Endothelial cell of umbilical vein (primary cell): Measurements from ENCODE around the gene OLFML2B. TPM values are rescaled to one million over a fixed set of nuclear protein-coding genes. Genes with fewer than 3 reads are reported as not detected.

ENCODE experiments used
- BruUV-seq: library from RNA; stranded (reverse); fragments of 400-500 nt; replicated peaks from 2 replicates; lab custom pipeline; 2021; lab: Mats Ljungman, UMichigan
- CTCF ChIA-PET: fragments of 300-600, 350-600 bp; sonication (Branson Sonifier 250); formaldehyde crosslinking; loops from one replicate; lab custom pipeline; 2021; ENCODE audit warnings: antibody characterized with exemption, inconsistent platforms; lab: Charles Lee
- POLR2A ChIA-PET: fragments of 300-600, 350-600 bp; sonication (Branson Sonifier 250); formaldehyde crosslinking; loops from one replicate; lab custom pipeline; 2021; ENCODE audit warnings: antibody characterized with exemption, inconsistent platforms; lab: Charles Lee
- DNase-seq: peaks from one replicate; pipeline ENCODE4 v3.0.0-alpha.2; 2011; ENCODE audit warnings: low read depth, low spot score
- FAIRE-seq: peaks from 2 replicates; lab custom pipeline; 2011; peaks lifted over from hg19 to GRCh38; lab: Jason Lieb, UNC
- H2AFZ ChIP-seq: 2 replicates; pipeline ENCODE4 v1.6.0; 2012; ENCODE audit warnings: low read depth, low read length, control low read depth, inconsistent platforms
- H3K27ac ChIP-seq: 2 replicates; pipeline ENCODE4 v1.5.1; 2011; ENCODE audit warnings: low read depth, mild to moderate bottlenecking, control low read depth, low read length, moderate library complexity; ENCODE audit not compliant: insufficient read depth
- H3K27me3 ChIP-seq, 2 experiments: 2 replicates each; pipeline versions ENCODE4 v1.6.0 to v1.6.1; 2011; ENCODE audit warnings: low read length in 2 of 2, mixed read lengths in 1 of 2; ENCODE audit not compliant: control insufficient read depth in 2 of 2, insufficient read depth in 2 of 2
- H3K36me3 ChIP-seq, 2 experiments: 2 replicates in 1 of 2; 3 replicates in 1 of 2; pipeline ENCODE4 v1.5.1; 2011; ENCODE audit warnings: low read length in 2 of 2, mild to moderate bottlenecking in 1 of 2, moderate library complexity in 1 of 2; ENCODE audit not compliant: control insufficient read depth in 2 of 2, insufficient read depth in 2 of 2; ENCODE audit errors: extremely low read depth in 1 of 2
- H3K4me1 ChIP-seq: 3 replicates; pipeline ENCODE4 v1.5.1; 2011; ENCODE audit warnings: mild to moderate bottlenecking, low read length; ENCODE audit not compliant: control insufficient read depth, insufficient read depth; ENCODE audit errors: extremely low read depth
- H3K4me2 ChIP-seq: 2 replicates; pipeline ENCODE4 v1.6.1; 2011; ENCODE audit warnings: low read length, control low read depth, mixed read lengths; ENCODE audit not compliant: insufficient read depth
- H3K4me3 ChIP-seq, 3 experiments: fragments of 200-600 bp in 1 of 3; sonication (generic), shearing (Covaris generic) in 1 of 3; replicated peaks in 1 of 3; 2 replicates each; pipeline ENCODE4 v1.5.1; 2011 to 2016; ENCODE audit warnings: control low read depth in 3 of 3, low read length in 3 of 3, mild to moderate bottlenecking in 2 of 3, inconsistent platforms in 1 of 3, low read depth in 1 of 3, moderate library complexity in 1 of 3; ENCODE audit not compliant: insufficient read depth in 1 of 3
- H3K79me2 ChIP-seq: 2 replicates; pipeline ENCODE4 v1.6.0; 2012; ENCODE audit warnings: low read length, inconsistent platforms; ENCODE audit not compliant: control insufficient read depth, insufficient read depth
- H3K9ac ChIP-seq: replicated peaks from 2 replicates; pipeline ENCODE3; 2011; ENCODE audit warnings: low read length, control low read depth; ENCODE audit not compliant: insufficient read depth; ENCODE audit errors: extremely low read depth
- H3K9me1 ChIP-seq: replicated peaks from 3 replicates; pipeline ENCODE4 v1.6.0; 2011; ENCODE audit warnings: mild to moderate bottlenecking, low read length; ENCODE audit not compliant: control insufficient read depth, insufficient read depth; ENCODE audit errors: extremely low read depth
- H3K9me3 ChIP-seq: replicated peaks from 2 replicates; pipeline ENCODE4 v1.5.1; 2012; ENCODE audit warnings: low read length, inconsistent platforms; ENCODE audit not compliant: control insufficient read depth, insufficient read depth
- H4K20me1 ChIP-seq: replicated peaks from 2 replicates; pipeline ENCODE3; 2011; ENCODE audit warnings: mild to moderate bottlenecking, low read length; ENCODE audit not compliant: control insufficient read depth, insufficient read depth; ENCODE audit errors: extremely low read depth
- CTCF ChIP-seq, 2 donors: IDR thresholded peaks; 1 replicate in 1 of 2; 2 replicates in 1 of 2; pipeline ENCODE4 v1.5.1; 2011; ENCODE audit warnings: low read length in 2 of 2, mild to moderate bottlenecking in 2 of 2, moderate library complexity in 2 of 2, control low read depth in 1 of 2, inconsistent platforms in 1 of 2, low read depth in 1 of 2; ENCODE audit not compliant: insufficient read depth in 1 of 2; ENCODE audit errors: extremely low read depth in 1 of 2
- EZH2 ChIP-seq: IDR thresholded peaks from 2 replicates; pipeline ENCODE4 v1.6.1; 2012; ENCODE audit warnings: borderline replicate concordance, low read depth, mild to moderate bottlenecking, moderate library complexity, low read length, inconsistent platforms; ENCODE audit not compliant: severe bottlenecking
- FOS ChIP-seq: IDR thresholded peaks from 2 replicates; pipeline ENCODE4 v1.6.1; 2011; ENCODE audit warnings: mild to moderate bottlenecking, low read length, moderate library complexity, borderline replicate concordance; ENCODE audit not compliant: insufficient read depth
- GATA2 ChIP-seq: IDR thresholded peaks from 2 replicates; pipeline ENCODE4 v1.7.0; 2011; ENCODE audit warnings: low read depth, mild to moderate bottlenecking, moderate library complexity, mixed read lengths, low read length; ENCODE audit not compliant: insufficient read length, insufficient read depth
- JUN ChIP-seq: IDR thresholded peaks from 2 replicates; pipeline ENCODE4 v1.6.1; 2011; ENCODE audit warnings: borderline replicate concordance, low read depth; ENCODE audit not compliant: insufficient read length, insufficient read depth
- MYC ChIP-seq: IDR thresholded peaks from one replicate; pipeline ENCODE4 v1.6.1; 2011; ENCODE audit warnings: mild to moderate bottlenecking, low read depth, low read length
- POLR2A ChIP-seq: IDR thresholded peaks from 2 replicates; pipeline ENCODE4 v1.6.1; 2012; ENCODE audit warnings: low read depth, mild to moderate bottlenecking, control low read depth, low read length
- POLR2AphosphoS5 ChIP-seq: IDR thresholded peaks from 2 replicates; pipeline ENCODE4 v1.6.1; 2012; ENCODE audit warnings: low read depth, mild to moderate bottlenecking, control low read depth, low read length, moderate library complexity; ENCODE audit not compliant: insufficient read depth
- dilution Hi-C: fragments of 300-500 bp; cut with MboI; formaldehyde crosslinking; loops from one replicate; pipeline ENCODE4 v1.15.0; 2019; ENCODE audit warnings: low sequenced_read_pairs; ENCODE audit not compliant: extremely low pct_ligation_motif_present
- intact Hi-C: fragments of 100-400 bp; cut with micrococcal nuclease; formaldehyde crosslinking; loops from one replicate; pipeline ENCODE4 v1.10.0; 2022
- polyA plus RNA-seq, 4 experiments: library from polyadenylated mRNA; depleted of rRNA in 3 of 4; stranded (reverse) in 3 of 4; unstranded in 1 of 4; fragments of >200 nt; gene quantifications; 2 replicates each; pipeline versions ENCODE4 v1.2.1 to v1.2.3, GENCODE V29; 2011 to 2012; ENCODE audit warnings: missing spikeins in 1 of 4
- total RNA-seq: library from RNA; stranded (reverse); gene quantifications from 2 replicates; pipeline ENCODE4 v1.2.3, GENCODE V29; 2021
- TF ChIP-seq, protein P1 (sequence below): IDR thresholded peaks from 2 replicates; pipeline ENCODE4 v1.6.1; 2011; ENCODE audit not compliant: insufficient read depth, insufficient read length

The OLFML2B gene
- total and polyA plus RNA-seq, 2 donors (not counting 3 experiments of a cell fraction or from before 2014, with no cell fraction given), result 0.58 to 0.62 TPM

GRCh38 chr1:162065016-162065415, 41.3 kb upstream of the OLFML2B start:
- CTCF ChIA-PET, result interaction anchor here (0.9 kb wide), 1 partner anchor 157 kb away, joined by 3 read pairs; no protein-coding TSS in a partner anchor
- intact Hi-C loops, result no loop called here

More at GRCh38 chr1:162065016-162065415, 41.3 kb upstream of the OLFML2B start:
- H3K9me3 ChIP-seq, result no peaks in the 10 kb centered on the region
- no peak overlapping the region for H3K4me3 ChIP-seq
- H4K20me1 ChIP-seq, result no peaks in the 10 kb centered on the region
- no peak overlapping the region for H3K9ac ChIP-seq
- no peak for TF ChIP-seq JUN
- TF ChIP-seq MYC, result no peak
- TF ChIP-seq POLR2A, result no peak
- TF ChIP-seq POLR2AphosphoS5, result no peak
- TF ChIP-seq, protein P1, sequence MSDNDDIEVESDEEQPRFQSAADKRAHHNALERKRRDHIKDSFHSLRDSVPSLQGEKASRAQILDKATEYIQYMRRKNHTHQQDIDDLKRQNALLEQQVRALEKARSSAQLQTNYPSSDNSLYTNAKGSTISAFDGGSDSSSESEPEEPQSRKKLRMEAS, result no peak
- no peak for TF ChIP-seq EZH2
- TF ChIP-seq FOS, result no peak
- TF ChIP-seq GATA2, result no peak
- no peak for TF ChIP-seq CTCF (IDR thresholded peaks at IDR 0.05; ENCODE audit: extremely low read depth in 1 of 2, insufficient read depth in 1 of 2, low read depth in 1 of 2, low read length in 2 of 2)
- no peak overlapping the region for H3K27ac ChIP-seq
- H3K79me2 ChIP-seq, result no peaks in the 10 kb centered on the region
- H3K36me3 ChIP-seq, result no peaks in the 10 kb centered on the region
- H3K4me2 ChIP-seq, result no peak overlapping the region
- no peaks in the 10 kb centered on the region for H3K27me3 ChIP-seq
- POLR2A ChIA-PET, result interaction anchor here (0.6 kb wide), 1 partner anchor 165 kb away, joined by 3 read pairs; no protein-coding TSS in a partner anchor
- DNase-seq (no peak), FAIRE-seq (no peak)
- H3K4me1 ChIP-seq, result peaks cover 3% of the 10 kb centered on the region
- no peaks in the 10 kb centered on the region for H3K9me1 ChIP-seq
- dilution Hi-C loops, result no loop called here
- BruUV-seq, result no TSS peak
- H2AFZ ChIP-seq, result no peak overlapping the region
